IMR-90 (cell line): ENCODE data around the gene KRT71. TPM values are rescaled to one million over a fixed set of nuclear protein-coding genes. Genes with fewer than 3 reads are reported as not detected.

Experiments used
- ATAC-seq: fragments of 200-7000 bp; cut with Tn5 transposase; 2 replicates; pipeline ENCODE4 v1.9.1; 2020; ENCODE audit warnings: low read depth, mild to moderate bottlenecking, moderate library complexity
- BruUV-seq: library from RNA; stranded (reverse); fragments of 400-500 nt; replicated peaks from 2 replicates; lab custom pipeline; 2021; lab: Mats Ljungman, UMichigan
- CTCF ChIA-PET: fragments of 300-600 bp; formaldehyde crosslinking; extraction: SDS; loops from one replicate; lab custom pipeline; 2021; ENCODE audit warnings: antibody characterized with exemption; lab: Yijun Ruan, JAX
- POLR2A ChIA-PET: fragments of 300-600 bp; sonication (Branson Sonifier 250); formaldehyde crosslinking; loops from one replicate; lab custom pipeline; 2022; ENCODE audit warnings: antibody characterized with exemption; ENCODE audit not compliant: unreplicated experiment; lab: Charles Lee
- DNase-seq: peaks from one replicate; pipeline ENCODE4 v3.0.0; 2013
- H2AFZ ChIP-seq: replicated peaks from 2 replicates; pipeline ENCODE3; 2013; ENCODE audit warnings: low read length, mild to moderate bottlenecking; ENCODE audit not compliant: poor library complexity
- H2AK5ac ChIP-seq: 2 replicates; pipeline ENCODE4 v1.6.1; 2013; ENCODE audit warnings: low read depth, low read length, inconsistent platforms
- H2AK9ac ChIP-seq: replicated peaks from 2 replicates; pipeline ENCODE3; 2013; ENCODE audit warnings: mild to moderate bottlenecking, low read depth, low read length, moderate library complexity; ENCODE audit not compliant: poor library complexity
- H2BK120ac ChIP-seq: 2 replicates; pipeline ENCODE4 v1.6.1; 2013; ENCODE audit warnings: low read depth, low read length, inconsistent platforms
- H2BK15ac ChIP-seq: 3 replicates; pipeline ENCODE4 v1.6.1; 2013; ENCODE audit warnings: low read depth, low read length, inconsistent platforms
- H2BK20ac ChIP-seq: 2 replicates; pipeline ENCODE4 v1.6.1; 2013; ENCODE audit warnings: low read depth, mild to moderate bottlenecking, inconsistent platforms, low read length, moderate library complexity
- H2BK5ac ChIP-seq: 2 replicates; pipeline ENCODE4 v1.6.1; 2013; ENCODE audit warnings: mild to moderate bottlenecking, low read depth, low read length, inconsistent platforms; ENCODE audit not compliant: poor library complexity, severe bottlenecking
- H3K14ac ChIP-seq: replicated peaks from 2 replicates; pipeline ENCODE4 v1.6.1; 2013; ENCODE audit warnings: low read depth, low read length, inconsistent platforms
- H3K18ac ChIP-seq: 2 replicates; pipeline ENCODE4 v1.6.1; 2013; ENCODE audit warnings: low read depth, low read length, control low read depth
- H3K23ac ChIP-seq: 2 replicates; pipeline ENCODE4 v1.6.1; 2013; ENCODE audit warnings: low read depth, low read length, inconsistent platforms
- H3K27ac ChIP-seq: 2 replicates; pipeline ENCODE4 v1.5.1; 2013; ENCODE audit warnings: mild to moderate bottlenecking, control low read depth, low read length; ENCODE audit not compliant: insufficient read depth
- H3K27me3 ChIP-seq: 2 replicates; pipeline ENCODE4 v1.6.1; 2013; ENCODE audit warnings: low read length; ENCODE audit not compliant: control insufficient read depth, insufficient read depth
- H3K36me3 ChIP-seq: 2 replicates; pipeline ENCODE4 v1.6.1; 2013; ENCODE audit warnings: low read length, mixed read lengths; ENCODE audit not compliant: control insufficient read depth, insufficient read depth
- H3K4ac ChIP-seq: 2 replicates; pipeline ENCODE4 v1.6.1; 2013; ENCODE audit warnings: low read depth, low read length, inconsistent platforms
- H3K4me1 ChIP-seq: 2 replicates; pipeline ENCODE4 v1.6.1; 2013; ENCODE audit warnings: low read length, mixed read lengths; ENCODE audit not compliant: control insufficient read depth, insufficient read depth
- H3K4me2 ChIP-seq: 2 replicates; pipeline ENCODE4 v1.6.1; 2013; ENCODE audit warnings: low read depth, mild to moderate bottlenecking, control low read depth, low read length, moderate library complexity
- H3K4me3 ChIP-seq: 2 replicates; pipeline ENCODE4 v1.5.1; 2013; ENCODE audit warnings: low read depth, mild to moderate bottlenecking, control low read depth, low read length, moderate library complexity; ENCODE audit not compliant: insufficient read depth
- H3K56ac ChIP-seq: 2 replicates; pipeline ENCODE4 v1.6.1; 2013; ENCODE audit warnings: low read length, inconsistent platforms; ENCODE audit not compliant: insufficient read depth; ENCODE audit errors: extremely low read depth
- H3K79me1 ChIP-seq, 2 experiments: 2 replicates each; pipeline ENCODE4 v1.6.1; 2013; ENCODE audit warnings: low read length in 2 of 2, inconsistent platforms in 1 of 2, low read depth in 1 of 2
- H3K9ac ChIP-seq: 2 replicates; pipeline ENCODE4 v1.6.1; 2013; ENCODE audit warnings: low read depth, low read length, control low read depth
- H3K9me1 ChIP-seq: 2 replicates; pipeline ENCODE4 v1.6.1; 2013; ENCODE audit warnings: low read length, inconsistent platforms; ENCODE audit not compliant: insufficient read depth
- H3K9me3 ChIP-seq: 2 replicates; pipeline ENCODE4 v1.6.1; 2013; ENCODE audit warnings: low read length; ENCODE audit not compliant: control insufficient read depth, insufficient read depth
- H4K20me1 ChIP-seq: 2 replicates; pipeline ENCODE4 v1.6.1; 2013; ENCODE audit warnings: low read length, inconsistent platforms; ENCODE audit not compliant: insufficient read depth
- H4K5ac ChIP-seq: 2 replicates; pipeline ENCODE4 v1.6.1; 2013; ENCODE audit warnings: mild to moderate bottlenecking, low read depth, low read length, control low read depth
- H4K8ac ChIP-seq, 2 experiments: 2 replicates each; pipeline ENCODE4 v1.6.1; 2013; ENCODE audit warnings: low read depth in 2 of 2, low read length in 2 of 2, control low read depth in 1 of 2, inconsistent platforms in 1 of 2
- H4K91ac ChIP-seq: 2 replicates; pipeline ENCODE4 v1.6.1; 2013; ENCODE audit warnings: low read depth, low read length, inconsistent platforms; ENCODE audit not compliant: insufficient read depth
- BHLHE40 ChIP-seq: fragments of 150-350 bp; IDR thresholded peaks from 2 replicates; pipeline ENCODE4 v1.6.1; 2016; ENCODE audit warnings: mild to moderate bottlenecking, low read depth, low read length
- CEBPB ChIP-seq: IDR thresholded peaks from 2 replicates; pipeline ENCODE4 v1.6.1; 2012; ENCODE audit warnings: low read depth, low read length, improper control_type of control experiment
- CHD1 ChIP-seq: IDR thresholded peaks from 2 replicates; pipeline ENCODE4 v1.6.1; 2012; ENCODE audit warnings: low read depth, low read length, improper control_type of control experiment
- CTCF ChIP-seq: conservative IDR thresholded peaks from 2 replicates; pipeline ENCODE4 v1.5.1; 2012; ENCODE audit warnings: mild to moderate bottlenecking, low read depth, low read length, improper control_type of control experiment
- FOS ChIP-seq: fragments of 150-350 bp; IDR thresholded peaks from 2 replicates; pipeline ENCODE4 v1.6.1; 2016; ENCODE audit warnings: low read depth, low read length
- MAFK ChIP-seq: IDR thresholded peaks from 2 replicates; pipeline ENCODE4 v1.6.1; 2012; ENCODE audit warnings: low read depth, low read length, improper control_type of control experiment
- MAZ ChIP-seq: IDR thresholded peaks from 2 replicates; pipeline ENCODE4 v1.6.1; 2012; ENCODE audit warnings: low read depth, mild to moderate bottlenecking, low read length, improper control_type of control experiment, moderate library complexity, borderline replicate concordance
- MXI1 ChIP-seq: IDR thresholded peaks from 2 replicates; pipeline ENCODE4 v1.6.1; 2012; ENCODE audit warnings: low read depth, mild to moderate bottlenecking, low read length, moderate library complexity, borderline replicate concordance
- NFE2L2 ChIP-seq: fragments of 150-350 bp; IDR thresholded peaks from 2 replicates; pipeline ENCODE4 v1.6.1; 2016; ENCODE audit warnings: low read depth, mild to moderate bottlenecking, low read length
- POLR2A ChIP-seq: IDR thresholded peaks from 2 replicates; pipeline ENCODE4 v1.6.1; 2012; ENCODE audit warnings: mild to moderate bottlenecking, low read depth, low read length
- RAD21 ChIP-seq: IDR thresholded peaks from 2 replicates; pipeline ENCODE4 v1.6.1; 2012; ENCODE audit warnings: low read length, improper control_type of control experiment
- RCOR1 ChIP-seq: IDR thresholded peaks from 2 replicates; pipeline ENCODE4 v1.6.1; 2012; ENCODE audit warnings: mild to moderate bottlenecking, low read length, improper control_type of control experiment; ENCODE audit not compliant: insufficient replicate concordance
- RFX5 ChIP-seq: IDR thresholded peaks from 2 replicates; pipeline ENCODE4 v1.8.0; 2012; ENCODE audit warnings: low read depth, mild to moderate bottlenecking, low read length, moderate library complexity
- SMC3 ChIP-seq: fragments of 150-350 bp; IDR thresholded peaks from 2 replicates; pipeline ENCODE4 v1.6.1; 2016; ENCODE audit warnings: low read depth, mild to moderate bottlenecking, antibody characterized with exemption, low read length, moderate library complexity
- WGBS, 2 experiments: methylation state at CpG; one replicate each; pipeline versions ENCODE4 v1.1.5 to v1.1.7; 2013; ENCODE audit warnings: missing lambda C conversion rate in 2 of 2; ENCODE audit not compliant: insufficient read length in 1 of 2; ENCODE audit errors: extremely low coverage in 2 of 2; 5-methylcytosine and 5-hydroxymethylcytosine counted together
- dilution Hi-C: fragments of 300-500 bp; cut with HindIII; formaldehyde crosslinking; loops from one replicate; pipeline ENCODE4 v1.14.3; 2018; ENCODE audit warnings: low sequenced_read_pairs; ENCODE audit not compliant: unreplicated experiment
- in situ Hi-C: fragments of 300-500 bp; cut with MboI; formaldehyde crosslinking; loops from 3 replicates; pipeline ENCODE4 v1.14.3; 2019; ENCODE audit warnings: low sequenced_read_pairs, inconsistent platforms, mixed read lengths
- intact Hi-C: fragments of 100-400 bp; cut with micrococcal nuclease; formaldehyde crosslinking; loops from 2 replicates; pipeline ENCODE4 v1.10.0; 2022
- polyA plus RNA-seq, 3 experiments: library from polyadenylated mRNA; depleted of rRNA; stranded (reverse); fragments of >200 nt; gene quantifications; 2 replicates each; pipeline ENCODE4 v1.2.3, GENCODE V29; 2012; ENCODE audit warnings: low replicate concordance in 1 of 3
- total RNA-seq: library from RNA; depleted of rRNA; stranded (reverse); fragments of >200 nt; gene quantifications from 2 replicates; pipeline ENCODE4 v1.2.3, GENCODE V29; 2012
- TF ChIP-seq, protein P1 (sequence below): fragments of 150-350 bp; IDR thresholded peaks from 2 replicates; pipeline ENCODE4 v1.6.1; 2016; ENCODE audit warnings: low read depth, mild to moderate bottlenecking, low read length, moderate library complexity, borderline replicate concordance
- TF ChIP-seq, protein P2 (sequence below): fragments of 150-350 bp; IDR thresholded peaks from 2 replicates; pipeline ENCODE4 v1.6.1; 2017; ENCODE audit warnings: mild to moderate bottlenecking, antibody characterized with exemption, low read length, low read depth

KRT71 gene
- total and polyA plus RNA-seq, 2 of the 4 experiments (the other 2 are of a cell fraction), result not detected

GRCh38 chr12:52590021-52590420, 37.1 kb upstream of the KRT71 start:
- Histone ChIP-seq H3K9me1 (no peaks in the 10 kb centered on the region), H2BK15ac (no peak overlapping the region), H2BK5ac (no peak overlapping the region), H4K20me1 (no peaks in the 10 kb centered on the region), H3K4me3 (no peak overlapping the region), H3K56ac (no peak overlapping the region), H3K9ac (no peak overlapping the region), H3K36me3 (no peaks in the 10 kb centered on the region), H3K9me3 (no peaks in the 10 kb centered on the region), H3K27ac (no peak overlapping the region), H3K14ac (no peak overlapping the region), H2BK20ac (no peak overlapping the region), H4K5ac (no peak overlapping the region), H3K18ac (no peak overlapping the region), H2AK5ac (no peak overlapping the region), H2AK9ac (no peak overlapping the region), H4K8ac (no peak overlapping the region), H2BK120ac (no peak overlapping the region), H3K79me1 (no peaks in the 10 kb centered on the region), H3K4me1 (no peaks in the 10 kb centered on the region), H3K23ac (no peak overlapping the region), H3K4ac (no peak overlapping the region), H2AFZ (no peak overlapping the region), H3K4me2 (no peak overlapping the region), H4K91ac (no peak overlapping the region), H3K27me3 (peaks cover 30% of the 10 kb centered on the region)
- CTCF ChIA-PET, result no interaction called here
- no TSS peak for BruUV-seq
- no peak for DNase-seq
- in situ Hi-C loops, result no loop called here
- POLR2A ChIA-PET, result no interaction called here
- ATAC-seq, result no peak
- intact Hi-C loops, result no loop called here
- dilution Hi-C loops, result no loop called here
- 70% methylated on average over 2 of the region's 6 CpGs; no CpG with 5 or more reads in 1 of the 2 experiments for WGBS, 2 experiments
- TF ChIP-seq RFX5 (no peak), MAZ (no peak), MAFK (no peak), POLR2A (no peak), MXI1 (no peak), CEBPB (no peak), RCOR1 (no peak), SMC3 (no peak), RAD21 (no peak), BHLHE40 (no peak), FOS (no peak), CTCF (no peak), CHD1 (no peak), NFE2L2 (no peak)
- TF ChIP-seq, protein P1, sequence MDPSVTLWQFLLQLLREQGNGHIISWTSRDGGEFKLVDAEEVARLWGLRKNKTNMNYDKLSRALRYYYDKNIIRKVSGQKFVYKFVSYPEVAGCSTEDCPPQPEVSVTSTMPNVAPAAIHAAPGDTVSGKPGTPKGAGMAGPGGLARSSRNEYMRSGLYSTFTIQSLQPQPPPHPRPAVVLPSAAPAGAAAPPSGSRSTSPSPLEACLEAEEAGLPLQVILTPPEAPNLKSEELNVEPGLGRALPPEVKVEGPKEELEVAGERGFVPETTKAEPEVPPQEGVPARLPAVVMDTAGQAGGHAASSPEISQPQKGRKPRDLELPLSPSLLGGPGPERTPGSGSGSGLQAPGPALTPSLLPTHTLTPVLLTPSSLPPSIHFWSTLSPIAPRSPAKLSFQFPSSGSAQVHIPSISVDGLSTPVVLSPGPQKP, result no peak
- TF ChIP-seq, protein P2, sequence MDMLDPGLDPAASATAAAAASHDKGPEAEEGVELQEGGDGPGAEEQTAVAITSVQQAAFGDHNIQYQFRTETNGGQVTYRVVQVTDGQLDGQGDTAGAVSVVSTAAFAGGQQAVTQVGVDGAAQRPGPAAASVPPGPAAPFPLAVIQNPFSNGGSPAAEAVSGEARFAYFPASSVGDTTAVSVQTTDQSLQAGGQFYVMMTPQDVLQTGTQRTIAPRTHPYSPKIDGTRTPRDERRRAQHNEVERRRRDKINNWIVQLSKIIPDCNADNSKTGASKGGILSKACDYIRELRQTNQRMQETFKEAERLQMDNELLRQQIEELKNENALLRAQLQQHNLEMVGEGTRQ, result no peak
